Measurements from ENCODE around the gene CENPB.

CENPB gene

DNA sequence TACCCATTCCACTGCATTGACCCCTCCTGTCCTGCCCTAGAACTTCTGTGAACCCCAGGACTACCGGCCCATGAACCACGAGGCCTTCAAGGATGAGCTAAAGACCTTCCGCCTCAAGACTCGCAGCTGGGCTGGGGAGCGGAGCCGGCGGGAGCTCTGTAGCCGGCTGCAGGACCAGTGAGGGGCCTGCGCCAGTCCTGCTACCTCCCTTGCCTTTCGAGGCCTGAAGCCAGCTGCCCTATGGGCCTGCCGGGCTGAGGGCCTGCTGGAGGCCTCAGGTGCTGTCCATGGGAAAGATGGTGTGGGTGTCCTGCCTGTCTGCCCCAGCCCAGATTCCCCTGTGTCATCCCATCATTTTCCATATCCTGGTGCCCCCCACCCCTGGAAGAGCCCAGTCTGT is 18.2 kb upstream of the CENPB start:
- Histone ChIP-seq H3K79me2 (ENCODE audit: insufficient read depth, low read length) (no peaks in the 10 kb centered on the region), H3K36me3 (ENCODE audit: insufficient read depth, low read length) (peaks cover 65% of the 10 kb centered on the region), H3K27me3 (ENCODE audit: insufficient read depth, low read length) (no peaks in the 10 kb centered on the region), H2AFZ (ENCODE audit: low read length) (no peak overlapping the region), H3F3A (ENCODE audit: insufficient read depth, low read length) (no peaks in the 10 kb centered on the region), H3K9me2 (ENCODE audit: low read depth, low read length) (no peaks in the 10 kb centered on the region), H4K20me1 (ENCODE audit: insufficient read depth, low read length) (no peaks in the 10 kb centered on the region), H3K4me1 (ENCODE audit: insufficient read depth, low read length, severe bottlenecking) (peaks cover 17% of the 10 kb centered on the region), H3K9me3 (ENCODE audit: low read length) (no peaks in the 10 kb centered on the region), H3K9ac (ENCODE audit: low read length) (no peak overlapping the region), H3K4me3 (ENCODE audit: low read depth, low read length, poor library complexity, severe bottlenecking) (no peak overlapping the region), H3K4me2 (ENCODE audit: low read length) (no peak overlapping the region), H3K27ac (ENCODE audit: low read depth, low read length, poor library complexity, severe bottlenecking) (no peak overlapping the region)
- TF ChIP-seq EZH2 (IDR thresholded peaks at IDR 0.05; ENCODE audit: borderline replicate concordance, low read length) = no peak

DNA sequence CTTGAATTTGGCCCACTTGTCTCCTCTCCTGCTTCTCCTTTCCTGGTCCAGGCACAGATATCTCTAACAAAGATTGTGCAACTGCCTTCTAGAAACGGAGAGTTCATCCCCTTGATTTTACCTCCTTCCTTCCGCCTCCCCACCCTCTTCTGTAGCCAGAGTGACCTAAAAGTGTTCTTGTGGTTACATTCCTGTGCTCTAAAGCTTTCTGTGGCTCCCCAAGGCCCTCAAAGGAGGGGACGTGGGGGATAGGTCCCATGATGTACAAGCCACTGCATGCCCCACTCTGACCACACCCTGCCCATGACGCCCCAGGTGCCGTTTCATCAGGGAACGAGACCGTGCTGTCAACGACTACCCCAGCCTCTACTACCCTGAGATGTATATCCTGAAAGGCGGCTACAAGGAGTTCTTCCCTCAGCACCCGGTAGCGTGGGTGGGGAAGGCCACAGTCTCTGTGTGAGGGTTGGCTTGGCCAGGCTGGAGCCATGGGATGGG is 17.8 kb upstream of the CENPB start:
- Histone ChIP-seq H2AFZ (ENCODE audit: low read length) (no peak overlapping the region), H3K9me3 (ENCODE audit: low read length) (no peaks in the 10 kb centered on the region), H4K20me1 (ENCODE audit: insufficient read depth, low read length) (no peaks in the 10 kb centered on the region), H3K27ac (ENCODE audit: low read depth, low read length, poor library complexity, severe bottlenecking) (no peak overlapping the region), H3K27me3 (ENCODE audit: insufficient read depth, low read length) (no peaks in the 10 kb centered on the region), H3K4me2 (ENCODE audit: low read length) (no peak overlapping the region), H3K79me2 (ENCODE audit: insufficient read depth, low read length) (no peaks in the 10 kb centered on the region), H3K4me3 (ENCODE audit: low read depth, low read length, poor library complexity, severe bottlenecking) (no peak overlapping the region), H3K9ac (ENCODE audit: low read length) (no peak overlapping the region), H3K36me3 (ENCODE audit: insufficient read depth, low read length) (peaks cover 65% of the 10 kb centered on the region), H3K4me1 (ENCODE audit: insufficient read depth, low read length, severe bottlenecking) (peaks cover 22% of the 10 kb centered on the region), H3K9me2 (ENCODE audit: low read depth, low read length) (no peaks in the 10 kb centered on the region), H3F3A (ENCODE audit: insufficient read depth, low read length) (no peaks in the 10 kb centered on the region)
- TF ChIP-seq EZH2 (IDR thresholded peaks at IDR 0.05; ENCODE audit: borderline replicate concordance, low read length) = no peak
- TF ChIP-seq, protein P1, sequence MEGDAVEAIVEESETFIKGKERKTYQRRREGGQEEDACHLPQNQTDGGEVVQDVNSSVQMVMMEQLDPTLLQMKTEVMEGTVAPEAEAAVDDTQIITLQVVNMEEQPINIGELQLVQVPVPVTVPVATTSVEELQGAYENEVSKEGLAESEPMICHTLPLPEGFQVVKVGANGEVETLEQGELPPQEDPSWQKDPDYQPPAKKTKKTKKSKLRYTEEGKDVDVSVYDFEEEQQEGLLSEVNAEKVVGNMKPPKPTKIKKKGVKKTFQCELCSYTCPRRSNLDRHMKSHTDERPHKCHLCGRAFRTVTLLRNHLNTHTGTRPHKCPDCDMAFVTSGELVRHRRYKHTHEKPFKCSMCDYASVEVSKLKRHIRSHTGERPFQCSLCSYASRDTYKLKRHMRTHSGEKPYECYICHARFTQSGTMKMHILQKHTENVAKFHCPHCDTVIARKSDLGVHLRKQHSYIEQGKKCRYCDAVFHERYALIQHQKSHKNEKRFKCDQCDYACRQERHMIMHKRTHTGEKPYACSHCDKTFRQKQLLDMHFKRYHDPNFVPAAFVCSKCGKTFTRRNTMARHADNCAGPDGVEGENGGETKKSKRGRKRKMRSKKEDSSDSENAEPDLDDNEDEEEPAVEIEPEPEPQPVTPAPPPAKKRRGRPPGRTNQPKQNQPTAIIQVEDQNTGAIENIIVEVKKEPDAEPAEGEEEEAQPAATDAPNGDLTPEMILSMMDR (IDR thresholded peaks at IDR 0.05; ENCODE audit: low read length) = no peak

- Histone ChIP-seq H3K4me2 (ENCODE audit: low read length) (no peak overlapping the region), H3F3A (ENCODE audit: insufficient read depth, low read length) (no peaks in the 10 kb centered on the region), H3K27ac (ENCODE audit: low read depth, low read length, poor library complexity, severe bottlenecking) (no peak overlapping the region)
Observed at GRCh38 chr20:3803854-3804253, 17.3 kb upstream of the CENPB start.

More at GRCh38 chr20:3803854-3804253, 17.3 kb upstream of the CENPB start:
- Histone ChIP-seq H3K9ac (ENCODE audit: low read length) (no peak overlapping the region), H3K36me3 (ENCODE audit: insufficient read depth, low read length) (peaks cover 65% of the 10 kb centered on the region), H2AFZ (ENCODE audit: low read length) (no peak overlapping the region), H4K20me1 (ENCODE audit: insufficient read depth, low read length) (no peaks in the 10 kb centered on the region), H3K4me1 (ENCODE audit: insufficient read depth, low read length, severe bottlenecking) (peaks cover 26% of the 10 kb centered on the region), H3K4me3 (ENCODE audit: low read depth, low read length, poor library complexity, severe bottlenecking) (no peak overlapping the region), H3K79me2 (ENCODE audit: insufficient read depth, low read length) (no peaks in the 10 kb centered on the region), H3K27me3 (ENCODE audit: insufficient read depth, low read length) (no peaks in the 10 kb centered on the region), H3K9me2 (ENCODE audit: low read depth, low read length) (no peaks in the 10 kb centered on the region), H3K9me3 (ENCODE audit: low read length) (no peaks in the 10 kb centered on the region)
- TF ChIP-seq, protein P1 (IDR thresholded peaks at IDR 0.05; ENCODE audit: low read length) = no peak
- TF ChIP-seq EZH2 (IDR thresholded peaks at IDR 0.05; ENCODE audit: borderline replicate concordance, low read length) = no peak
